ENCODE measurements around the gene TPST1.
"Not testable (repeated sequence)": the region's sequence is repeated elsewhere in the genome, so short reads cannot be mapped to it uniquely, and the experiment has no call there.

The TPST1 gene

DNA sequence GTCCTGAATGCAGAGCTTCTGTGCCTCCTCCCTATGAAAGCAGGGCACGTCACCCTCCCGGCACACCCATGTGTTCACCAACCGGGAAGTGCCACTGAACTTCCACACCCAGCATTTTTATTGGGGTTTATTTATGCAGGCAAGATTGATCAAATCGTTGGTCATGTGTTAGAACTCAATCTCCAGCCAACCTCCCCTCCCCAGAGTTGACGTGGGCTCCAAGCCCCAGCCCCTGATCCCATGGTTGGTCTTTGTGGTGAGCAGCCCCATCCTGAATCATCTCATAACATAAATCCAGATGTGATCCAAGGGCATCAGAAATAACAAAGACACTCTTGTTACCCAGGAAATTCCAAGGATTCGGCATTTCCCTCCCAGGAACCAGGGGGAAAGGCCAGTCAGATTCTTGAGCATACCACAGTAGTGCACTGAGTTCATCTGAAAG is 151.2 kb downstream of the TPST1 start:
- ChIA-PET POLR2A (no interaction called here), CTCF (no interaction called here)
- no peak for TF ChIP-seq ZNF384 (IDR thresholded peaks at IDR 0.05)
- TF ChIP-seq NFRKB (IDR thresholded peaks at IDR 0.05) = no peak
- TF ChIP-seq, protein P1, sequence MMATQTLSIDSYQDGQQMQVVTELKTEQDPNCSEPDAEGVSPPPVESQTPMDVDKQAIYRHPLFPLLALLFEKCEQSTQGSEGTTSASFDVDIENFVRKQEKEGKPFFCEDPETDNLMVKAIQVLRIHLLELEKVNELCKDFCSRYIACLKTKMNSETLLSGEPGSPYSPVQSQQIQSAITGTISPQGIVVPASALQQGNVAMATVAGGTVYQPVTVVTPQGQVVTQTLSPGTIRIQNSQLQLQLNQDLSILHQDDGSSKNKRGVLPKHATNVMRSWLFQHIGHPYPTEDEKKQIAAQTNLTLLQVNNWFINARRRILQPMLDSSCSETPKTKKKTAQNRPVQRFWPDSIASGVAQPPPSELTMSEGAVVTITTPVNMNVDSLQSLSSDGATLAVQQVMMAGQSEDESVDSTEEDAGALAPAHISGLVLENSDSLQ (IDR thresholded peaks at IDR 0.05) = no peak
- no peak for TF ChIP-seq SUZ12 (IDR thresholded peaks at IDR 0.05)
- DNase-seq (ENCODE audit: extremely low spot score) = no peak

DNA sequence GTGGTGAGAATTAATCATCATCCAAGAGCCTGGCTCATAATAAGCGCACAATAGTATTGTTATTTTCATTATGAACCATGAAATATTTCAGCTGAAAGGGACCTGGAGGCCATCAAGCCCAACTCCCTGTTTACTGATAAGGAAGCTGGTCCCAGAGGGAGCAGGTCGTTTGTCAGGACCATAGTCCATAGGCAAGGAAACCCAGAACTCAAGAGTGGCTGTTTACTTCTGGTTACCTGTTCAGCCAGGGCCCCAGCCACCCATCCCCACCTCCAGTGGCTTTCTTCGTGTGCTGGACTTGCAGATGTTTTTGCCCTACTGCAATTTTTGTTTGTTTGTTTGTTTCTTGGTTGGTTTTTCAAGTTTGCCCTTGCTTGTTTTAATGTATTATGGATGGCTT is 152.0 kb downstream of the TPST1 start:
- DNase-seq (ENCODE audit: extremely low spot score) = no peak
- ChIA-PET POLR2A (no interaction called here), CTCF (no interaction called here)
- TF ChIP-seq NFRKB (IDR thresholded peaks at IDR 0.05) (no peak), L3MBTL2 (conservative IDR thresholded peaks at IDR 0.05) (no peak), FOXM1 (IDR thresholded peaks at IDR 0.05; ENCODE audit: borderline replicate concordance) (no peak), BHLHE40 (IDR thresholded peaks at IDR 0.05; ENCODE audit: borderline replicate concordance) (no peak), FOXK2 (IDR thresholded peaks at IDR 0.05) (no peak), SUZ12 (IDR thresholded peaks at IDR 0.05) (no peak), SP1 (IDR thresholded peaks at IDR 0.05) (no peak), TARDBP (IDR thresholded peaks at IDR 0.05) (no peak)
- TF ChIP-seq, protein P1 (IDR thresholded peaks at IDR 0.05) = no peak

DNA sequence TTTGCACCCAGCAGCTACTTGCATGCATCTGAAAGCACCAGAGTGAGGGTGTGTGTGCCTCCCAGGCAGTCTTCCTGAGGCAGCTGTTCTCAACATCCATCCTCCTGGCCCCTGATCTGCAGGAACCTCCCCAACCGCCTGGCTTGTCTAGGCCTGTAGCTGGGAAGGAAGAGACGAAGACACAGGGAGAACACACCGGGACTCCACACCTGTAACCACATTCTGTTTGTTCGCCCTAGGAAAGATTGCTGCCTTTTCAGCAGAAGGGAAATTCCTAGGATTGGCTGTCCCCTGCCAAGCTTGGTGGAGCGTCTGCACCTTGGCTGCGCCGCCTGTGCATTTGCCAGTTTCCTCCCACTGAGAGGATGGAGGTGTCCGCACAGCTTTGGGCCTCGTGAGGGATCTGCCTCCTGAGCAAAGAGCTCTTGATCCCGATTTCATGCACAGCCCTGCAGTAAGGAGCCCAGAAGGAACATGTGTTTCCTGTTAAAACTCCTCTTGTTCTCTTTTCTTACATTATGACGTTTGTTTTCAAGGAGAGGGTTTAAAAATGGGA is 154.6 kb downstream of the TPST1 start:
- ChIA-PET CTCF (no interaction called here), POLR2A (no interaction called here)
- no peak for DNase-seq (ENCODE audit: extremely low spot score)
- no peak for TF ChIP-seq ELF4 (IDR thresholded peaks at IDR 0.05)
- no peak for TF ChIP-seq ARNT (IDR thresholded peaks at IDR 0.05)
- TF ChIP-seq SP1 (IDR thresholded peaks at IDR 0.05) = no peak
- no peak for TF ChIP-seq FOXM1 (IDR thresholded peaks at IDR 0.05; ENCODE audit: borderline replicate concordance)
- TF ChIP-seq, protein P1 (IDR thresholded peaks at IDR 0.05) = no peak
- TF ChIP-seq ZNF384 (IDR thresholded peaks at IDR 0.05) = no peak
- TF ChIP-seq SUZ12 (IDR thresholded peaks at IDR 0.05) = no peak
- no peak for TF ChIP-seq BHLHE40 (IDR thresholded peaks at IDR 0.05; ENCODE audit: borderline replicate concordance)

DNA sequence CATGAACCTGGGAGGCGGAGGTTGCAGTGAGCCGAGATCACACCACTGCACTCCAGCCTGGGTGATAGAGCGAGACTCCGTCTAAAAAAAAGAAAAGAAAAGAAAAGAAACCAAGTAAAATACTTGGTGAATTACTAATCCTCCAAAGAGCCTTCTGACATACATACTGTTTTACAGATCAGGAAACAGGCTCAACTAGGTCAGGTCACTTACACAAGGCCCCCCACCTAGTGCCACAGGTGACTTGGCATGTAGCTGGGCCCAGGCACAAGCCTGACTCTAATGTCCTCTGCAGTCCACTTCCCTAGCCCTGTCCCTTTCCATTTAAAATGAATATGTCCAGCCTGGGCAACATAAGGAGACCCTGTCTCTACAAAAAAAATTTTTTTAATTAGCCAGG is 157.0 kb downstream of the TPST1 start:
- DNase-seq (ENCODE audit: extremely low spot score) = no peak
- ChIA-PET POLR2A (no interaction called here), CTCF (no interaction called here)
- TF ChIP-seq SP1 (IDR thresholded peaks at IDR 0.05) (no peak), TARDBP (IDR thresholded peaks at IDR 0.05) (no peak), L3MBTL2 (conservative IDR thresholded peaks at IDR 0.05) (no peak), SUZ12 (IDR thresholded peaks at IDR 0.05) (no peak), ZNF384 (IDR thresholded peaks at IDR 0.05) (no peak), LEF1 (IDR thresholded peaks at IDR 0.05; ENCODE audit: borderline replicate concordance) (no peak), ELF4 (IDR thresholded peaks at IDR 0.05) (no peak), NFRKB (IDR thresholded peaks at IDR 0.05) (no peak), FOXM1 (IDR thresholded peaks at IDR 0.05; ENCODE audit: borderline replicate concordance) (no peak), HDGF (IDR thresholded peaks at IDR 0.05; ENCODE audit: borderline replicate concordance) (no peak)
- TF ChIP-seq, protein P1 (IDR thresholded peaks at IDR 0.05) = no peak

DNA sequence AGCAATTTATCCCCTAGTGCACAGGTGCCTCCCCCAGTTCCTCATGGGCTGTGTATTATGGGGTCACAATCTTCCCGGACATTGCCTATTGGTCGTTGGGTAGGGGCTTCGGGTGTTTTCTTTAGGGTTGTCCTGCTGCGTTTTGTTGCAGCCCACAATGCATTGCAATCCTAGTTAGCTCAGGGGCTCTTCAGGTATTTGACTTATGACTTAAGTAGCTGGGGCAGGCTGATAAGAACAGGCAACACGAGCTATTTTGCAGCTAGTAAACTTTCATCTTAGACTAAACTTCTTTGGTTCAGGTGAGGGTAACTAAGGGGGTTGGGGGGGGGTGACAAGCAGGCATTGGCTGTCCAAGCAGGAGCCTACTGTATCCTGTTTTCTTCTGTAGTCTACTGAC is 158.5 kb downstream of the TPST1 start:
- ChIA-PET CTCF (no interaction called here), POLR2A (no interaction called here)
- no peak for DNase-seq (ENCODE audit: extremely low spot score)
- TF ChIP-seq TARDBP (IDR thresholded peaks at IDR 0.05) (no peak), ELF4 (IDR thresholded peaks at IDR 0.05) (no peak), L3MBTL2 (conservative IDR thresholded peaks at IDR 0.05) (no peak), FOXK2 (IDR thresholded peaks at IDR 0.05) (no peak), BHLHE40 (IDR thresholded peaks at IDR 0.05; ENCODE audit: borderline replicate concordance) (no peak), ARNT (IDR thresholded peaks at IDR 0.05) (no peak), NFRKB (IDR thresholded peaks at IDR 0.05) (no peak), LEF1 (IDR thresholded peaks at IDR 0.05; ENCODE audit: borderline replicate concordance) (no peak), HDGF (IDR thresholded peaks at IDR 0.05; ENCODE audit: borderline replicate concordance) (no peak), FOXM1 (IDR thresholded peaks at IDR 0.05; ENCODE audit: borderline replicate concordance) (no peak), SUZ12 (IDR thresholded peaks at IDR 0.05) (no peak), CTBP1 (IDR thresholded peaks at IDR 0.05; ENCODE audit: borderline replicate concordance) (no peak), ZNF384 (IDR thresholded peaks at IDR 0.05) (no peak)
- TF ChIP-seq, protein P1 (IDR thresholded peaks at IDR 0.05) = no peak

DNA sequence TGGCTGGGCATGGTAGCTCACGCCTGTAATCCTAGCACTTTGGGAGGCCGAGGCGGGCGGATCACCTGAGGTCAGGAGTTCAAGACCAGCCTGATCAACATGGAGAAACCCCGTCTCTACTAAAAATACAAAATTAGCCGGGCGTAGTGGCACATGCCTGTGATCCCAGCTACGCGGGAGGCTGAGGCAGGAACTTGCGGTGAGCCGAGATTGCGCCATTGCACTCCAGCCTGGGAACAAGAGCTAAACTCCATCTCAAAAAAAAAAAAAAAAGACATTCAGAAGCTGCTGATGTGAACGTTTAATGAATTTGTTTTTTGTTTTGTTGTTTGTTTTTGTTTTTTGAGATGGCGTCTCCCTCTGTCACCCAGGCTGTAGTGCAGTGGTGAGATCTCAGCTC is 159.9 kb downstream of the TPST1 start:
- CTCF ChIA-PET; POLR2A ChIA-PET; DNase-seq (ENCODE audit: extremely low spot score): not testable (repeated sequence)
